Fibroblast of the conjunctiva (primary cell): ENCODE results near the gene DAZAP2.
"Not testable (repeated sequence)": the region's sequence is repeated elsewhere in the genome, so short reads cannot be mapped to it uniquely, and the experiment has no call there.

Experiments
- DNase-seq: peaks from one replicate; pipeline ENCODE4 v3.0.0-alpha.2; 2010; ENCODE audit warnings: low read depth

DAZAP2 gene

DNA sequence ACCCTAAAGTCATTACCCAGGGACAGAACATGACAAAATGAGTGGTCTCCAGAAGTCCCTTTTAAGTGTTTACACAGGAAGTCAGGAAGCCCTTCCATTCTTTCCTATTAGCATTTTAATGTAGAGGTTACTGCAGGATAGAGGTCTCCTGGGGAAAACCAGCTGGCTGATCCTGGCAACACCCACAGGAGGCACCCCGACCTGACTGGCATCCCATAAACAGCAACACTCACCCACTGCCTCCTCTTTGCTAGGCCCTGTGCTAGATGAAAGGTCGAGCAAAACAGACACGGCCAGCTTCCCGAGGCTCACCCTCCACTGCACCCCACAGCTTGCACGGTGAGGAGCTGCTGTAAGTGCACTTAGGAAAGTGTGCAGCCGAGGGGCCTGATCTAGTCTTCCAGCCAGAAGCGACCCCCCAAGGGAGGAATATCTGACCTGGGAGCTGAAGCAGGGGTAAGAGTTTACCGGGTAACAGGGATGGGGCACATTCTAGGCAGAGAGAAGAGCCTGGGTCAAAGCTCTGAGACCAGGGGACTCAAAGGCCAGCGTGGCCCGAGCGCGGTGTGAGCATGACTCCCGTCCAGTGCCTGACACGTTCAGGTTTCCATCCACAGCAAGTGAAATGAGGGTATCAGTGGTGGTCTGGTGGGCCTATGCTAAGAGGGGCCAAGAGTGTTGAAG, 9.0 kb downstream of the DAZAP2 start:
- DNase-seq: no peak

DNA sequence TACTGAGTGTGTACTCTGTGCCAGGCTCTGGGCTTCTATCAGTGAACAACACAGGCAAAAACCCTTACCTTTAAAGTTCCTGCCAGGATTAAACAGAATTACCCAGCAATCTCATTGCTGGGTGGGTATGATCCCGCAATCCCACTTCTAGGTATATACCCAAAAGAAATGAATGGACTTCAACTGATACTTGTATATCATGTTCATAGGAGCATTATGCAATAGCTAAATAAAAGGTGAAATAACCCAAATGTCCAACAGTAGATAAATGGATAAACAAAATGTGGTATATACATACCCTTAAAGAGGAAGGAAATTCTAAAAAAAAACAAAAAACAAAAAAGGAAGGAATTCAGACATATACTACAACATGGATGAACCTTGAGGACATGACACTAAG, 14.7 kb downstream of the DAZAP2 start:
- no peak for DNase-seq

DNA sequence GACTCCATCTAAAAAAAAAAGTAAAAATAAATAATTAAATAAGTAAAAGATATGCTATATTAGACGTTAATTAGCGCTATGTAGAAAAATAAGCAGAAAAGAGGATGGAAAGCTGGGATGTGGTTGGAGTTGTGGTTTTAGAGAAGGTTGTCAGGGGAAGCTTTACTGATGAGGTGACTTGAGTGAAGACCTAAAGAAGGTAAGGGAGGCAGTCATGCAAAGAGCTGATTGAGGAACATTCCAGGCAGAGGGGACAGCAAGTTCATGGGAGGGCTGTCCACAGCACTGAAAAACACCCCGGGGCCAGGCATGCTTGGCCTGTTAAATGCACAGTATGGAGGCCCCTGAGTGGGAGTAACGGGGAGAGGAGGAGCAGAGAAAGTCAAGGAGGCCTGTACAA, 15.9 kb downstream of the DAZAP2 start:
- no peak for DNase-seq

DNA sequence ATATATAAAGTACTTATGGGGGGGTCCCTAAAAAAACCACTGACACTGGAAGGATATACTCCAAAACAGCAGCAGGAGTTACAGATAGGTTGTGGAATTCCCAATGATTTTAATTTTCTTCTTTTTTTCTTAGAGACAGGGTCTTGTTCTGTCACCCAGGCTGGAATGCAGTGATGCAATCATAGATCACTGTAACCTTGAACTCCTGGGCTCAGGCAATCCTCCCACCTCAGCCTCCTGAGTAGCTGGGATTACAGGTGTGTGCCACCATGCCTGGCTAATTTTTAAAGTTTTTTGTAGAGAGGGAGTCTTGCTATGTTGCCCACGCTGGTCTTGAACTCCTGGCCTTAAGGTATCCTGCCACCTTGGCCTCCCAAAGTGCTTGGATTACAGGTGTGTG, 21.0 kb downstream of the DAZAP2 start:
- DNase-seq: not testable (repeated sequence)

DNA sequence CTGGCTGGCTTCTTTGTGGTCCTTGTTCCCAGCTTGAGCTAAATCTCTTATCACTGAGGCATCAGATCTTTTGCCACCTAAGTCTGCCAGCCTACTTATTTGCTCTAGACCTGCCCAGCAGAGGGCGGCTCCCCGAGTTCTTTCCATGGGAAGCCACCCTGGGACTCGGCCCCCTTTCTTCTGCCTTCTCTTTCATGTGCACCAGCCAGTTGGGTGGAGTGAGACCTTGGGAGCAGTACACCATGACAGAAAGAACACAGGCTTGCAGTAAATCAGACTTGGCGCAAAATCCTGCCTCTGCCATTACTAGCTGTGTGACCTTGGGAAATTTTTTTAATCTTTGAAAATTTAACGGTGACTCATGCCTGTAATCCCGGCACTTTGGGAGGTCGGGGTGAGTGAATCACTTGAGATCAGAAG, 24.1 kb downstream of the DAZAP2 start:
- peak; percentile 21 for DNase-seq

DNA sequence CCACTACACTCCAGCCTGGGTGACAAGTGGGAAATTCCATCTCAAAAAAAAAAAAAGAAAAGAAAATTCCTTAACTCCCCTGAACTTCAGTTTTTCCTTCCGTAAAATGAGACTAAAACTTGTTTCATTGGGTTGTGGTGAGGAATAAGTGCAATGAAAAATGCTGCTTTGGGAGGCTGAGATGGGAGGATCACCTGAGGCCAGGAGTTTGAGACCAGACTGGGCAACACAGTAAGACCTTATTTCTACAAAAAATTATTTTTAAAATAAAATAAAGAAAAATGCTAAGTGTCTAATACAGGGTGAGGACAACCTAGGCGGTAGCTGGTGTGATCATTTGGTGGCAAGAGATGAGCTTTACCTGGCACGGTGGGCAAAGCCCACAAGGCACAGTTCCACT, 24.7 kb downstream of the DAZAP2 start:
- no peak for DNase-seq

DNA sequence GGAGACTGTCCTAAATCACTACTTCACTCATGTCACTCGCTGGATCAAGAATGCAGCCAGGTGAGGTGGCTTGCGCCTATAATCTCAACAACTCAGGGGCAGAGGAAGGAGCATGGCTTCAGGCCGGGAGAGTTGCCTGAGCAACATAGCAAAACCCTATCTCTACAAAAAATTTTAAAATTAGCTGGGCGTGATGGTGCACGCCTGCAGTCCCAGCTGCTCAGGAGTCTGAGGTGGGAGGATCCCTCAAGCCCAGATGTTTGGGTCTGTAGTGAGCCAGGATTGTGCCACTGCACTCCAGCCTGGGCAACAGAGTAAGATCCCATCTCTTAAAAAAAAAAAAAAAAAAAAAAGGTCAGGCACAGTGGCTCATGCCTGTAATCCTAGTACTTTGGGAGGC, 25.7 kb downstream of the DAZAP2 start:
- DNase-seq: no peak

DNA sequence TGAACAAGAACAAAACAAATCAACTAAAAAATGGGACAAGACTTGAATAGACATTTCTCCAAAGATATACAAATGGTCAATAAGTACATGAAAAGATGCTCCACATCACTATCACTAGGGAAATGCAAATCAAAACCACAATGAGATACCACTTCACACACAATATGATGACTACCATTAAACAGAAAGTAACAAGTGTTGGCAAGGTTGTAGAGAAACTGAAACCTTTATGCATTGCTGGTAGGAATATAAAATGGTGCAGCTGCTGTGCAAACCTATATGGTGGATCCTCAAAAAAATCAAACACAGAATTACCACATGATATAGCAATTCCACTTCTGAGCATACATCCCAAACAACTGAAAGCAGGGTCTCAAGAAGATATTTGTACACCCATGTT, 26.4 kb downstream of the DAZAP2 start:
- DNase-seq: no peak

DNA sequence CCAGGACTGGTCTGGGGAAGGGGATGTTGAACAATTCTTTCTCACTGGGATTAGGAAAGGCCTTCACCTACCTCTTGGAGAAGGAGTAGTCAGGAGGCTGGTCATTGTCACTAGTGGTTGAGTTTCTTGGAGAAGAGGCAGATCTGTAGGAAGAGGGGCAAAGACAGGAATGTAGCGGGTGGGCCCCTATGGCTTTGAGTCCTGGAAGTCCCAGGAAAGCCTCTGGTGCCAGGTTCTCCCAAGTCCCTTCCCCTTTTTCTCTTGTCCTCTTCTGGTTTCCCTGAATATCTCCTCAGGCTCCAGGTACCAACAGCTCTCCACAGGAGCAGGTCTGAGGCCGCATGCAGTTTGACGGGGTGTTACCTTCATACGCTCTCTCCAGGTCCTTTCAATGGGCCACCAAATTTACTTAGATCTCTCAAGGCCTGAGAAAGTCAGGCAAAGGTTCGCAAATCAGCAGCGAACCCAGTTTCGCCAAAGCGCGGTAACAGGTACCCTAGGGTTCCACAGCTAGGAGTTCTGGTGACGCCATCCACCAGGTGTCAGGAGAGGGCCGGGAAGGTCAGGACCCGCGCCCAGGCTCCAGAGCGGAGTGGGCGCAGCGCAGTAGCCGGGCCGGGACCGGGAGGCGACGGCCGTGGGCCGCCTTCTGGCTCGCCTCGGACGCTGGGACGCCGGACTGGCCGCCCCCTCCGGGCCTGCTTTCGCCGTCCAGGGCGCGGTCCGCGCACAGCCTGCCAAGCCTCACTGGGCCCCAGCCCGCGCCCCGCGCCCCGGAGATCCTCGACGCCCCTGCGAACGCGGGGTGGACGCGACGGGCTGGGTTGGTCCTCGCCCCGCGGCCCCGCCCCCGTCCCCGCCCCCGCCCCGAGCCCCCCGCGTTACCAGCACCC, 30.8 kb downstream of the DAZAP2 start:
- DNase-seq: no peak

DNA sequence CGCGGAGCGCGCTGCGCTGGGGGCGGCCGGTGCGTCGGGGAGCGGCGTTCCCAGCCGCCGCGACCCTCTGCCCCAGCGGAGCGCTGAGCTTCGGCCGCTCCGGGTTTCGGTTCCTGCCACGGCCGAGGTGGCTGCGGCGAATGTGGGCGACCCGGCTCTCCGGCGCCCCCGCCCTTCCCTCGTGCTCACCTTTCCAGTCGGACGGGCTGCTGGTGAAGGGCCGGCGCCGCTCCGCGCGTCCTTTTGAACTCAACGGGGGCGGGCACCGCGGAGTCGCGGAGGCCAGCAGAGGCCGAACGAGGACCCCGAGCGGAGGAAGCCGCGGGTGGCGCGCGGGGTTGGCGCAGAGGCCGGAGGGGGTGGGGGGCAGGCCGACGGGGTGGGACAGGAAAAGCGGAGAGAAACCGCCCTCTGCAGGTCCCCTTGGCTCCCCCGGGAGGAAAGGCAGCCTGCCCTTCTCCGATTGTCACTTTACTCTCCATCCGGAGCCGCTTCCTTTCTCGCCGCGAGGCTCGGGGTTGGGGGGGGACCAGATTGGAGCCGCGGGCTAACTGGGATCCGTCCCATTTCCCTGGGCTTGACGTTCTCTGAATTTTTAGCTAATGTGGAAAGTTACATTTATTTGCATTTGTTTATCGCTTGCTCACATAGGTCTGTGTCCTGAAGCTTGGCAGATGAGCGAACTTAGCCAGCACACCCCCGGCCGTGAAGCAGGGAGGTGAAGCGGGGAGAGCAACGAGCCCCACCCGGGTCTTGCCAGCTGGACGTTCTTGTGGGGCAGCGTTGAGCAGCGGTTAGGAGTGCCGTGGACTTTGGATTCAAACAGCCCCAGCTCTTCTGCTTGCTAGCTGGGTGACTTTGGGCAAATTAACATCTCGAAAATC, 31.7 kb downstream of the DAZAP2 start, which contains the start of gene SMAGP:
TSS of gene SMAGP (minus strand) at position 349 of the 884 bp plus-strand sequence. CDS start 1,137 bp downstream, outside the sequence.
- no peak for DNase-seq

DNA sequence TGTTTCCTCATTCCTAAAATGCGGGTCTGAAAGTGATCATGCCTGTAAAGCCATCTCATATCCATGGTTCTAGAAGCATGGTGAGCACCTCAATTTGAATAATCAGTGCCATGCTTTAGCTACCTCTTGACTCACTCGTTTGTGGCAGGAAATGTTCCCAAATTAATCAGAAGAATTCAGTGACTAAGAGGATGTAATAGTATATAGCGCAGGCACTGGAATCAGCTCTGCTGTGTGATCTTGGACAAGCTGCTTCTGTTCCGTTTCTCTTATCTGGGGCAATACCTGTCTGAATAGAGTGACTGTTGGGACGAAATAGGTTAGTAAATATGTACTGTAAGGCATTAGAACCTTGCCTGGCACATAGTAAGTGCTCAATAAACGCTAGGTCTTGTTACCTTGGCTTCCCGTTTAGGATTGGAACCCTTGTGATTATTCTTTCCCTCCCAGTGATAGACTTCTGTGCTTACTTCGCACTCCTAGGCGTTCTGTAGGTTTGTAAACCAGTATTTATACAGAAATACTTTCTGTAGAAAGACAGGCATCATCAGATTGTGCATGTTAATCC, 32.4 kb downstream of the DAZAP2 start:
- peak; percentile 53 for DNase-seq

DNA sequence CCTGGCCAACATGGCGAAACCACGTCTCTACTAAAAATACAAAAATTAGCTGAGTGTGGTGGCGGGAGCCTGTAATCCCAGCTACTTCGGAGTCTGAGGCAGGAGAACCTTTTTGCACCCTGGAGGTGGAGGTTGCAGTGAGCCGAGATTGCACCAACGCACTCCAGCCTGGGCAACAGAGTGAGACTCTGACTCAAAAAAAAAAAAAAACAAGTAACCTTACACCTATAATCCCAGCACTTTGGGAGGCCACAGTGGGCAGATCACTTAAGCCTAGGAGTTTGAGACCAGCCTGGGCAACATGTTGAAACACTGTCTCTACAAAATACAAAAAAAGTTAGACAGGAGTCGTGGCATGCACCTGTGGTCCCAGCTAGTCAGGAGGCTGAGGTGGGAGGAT, 34.2 kb downstream of the DAZAP2 start:
- DNase-seq: not testable (repeated sequence)

DNA sequence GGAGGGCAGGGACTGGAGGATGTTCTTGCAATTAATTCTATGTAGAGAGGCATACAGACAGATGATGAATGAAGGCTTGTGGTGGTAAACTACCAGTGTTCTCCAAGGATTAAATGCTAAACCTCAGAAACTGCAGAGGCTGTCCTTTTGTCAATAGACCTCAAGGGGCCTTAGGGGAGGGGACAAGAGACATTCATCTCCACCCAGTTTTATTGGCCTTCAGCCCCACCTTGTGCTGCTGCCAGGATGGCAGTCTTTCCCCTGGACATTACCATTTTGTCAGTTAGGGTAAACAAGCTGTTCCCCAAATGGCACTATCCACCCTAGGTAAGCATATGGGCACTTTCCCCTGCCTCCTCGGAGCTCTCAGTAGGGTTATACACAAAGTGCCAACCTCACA, 36.5 kb downstream of the DAZAP2 start:
- no peak for DNase-seq

DNA sequence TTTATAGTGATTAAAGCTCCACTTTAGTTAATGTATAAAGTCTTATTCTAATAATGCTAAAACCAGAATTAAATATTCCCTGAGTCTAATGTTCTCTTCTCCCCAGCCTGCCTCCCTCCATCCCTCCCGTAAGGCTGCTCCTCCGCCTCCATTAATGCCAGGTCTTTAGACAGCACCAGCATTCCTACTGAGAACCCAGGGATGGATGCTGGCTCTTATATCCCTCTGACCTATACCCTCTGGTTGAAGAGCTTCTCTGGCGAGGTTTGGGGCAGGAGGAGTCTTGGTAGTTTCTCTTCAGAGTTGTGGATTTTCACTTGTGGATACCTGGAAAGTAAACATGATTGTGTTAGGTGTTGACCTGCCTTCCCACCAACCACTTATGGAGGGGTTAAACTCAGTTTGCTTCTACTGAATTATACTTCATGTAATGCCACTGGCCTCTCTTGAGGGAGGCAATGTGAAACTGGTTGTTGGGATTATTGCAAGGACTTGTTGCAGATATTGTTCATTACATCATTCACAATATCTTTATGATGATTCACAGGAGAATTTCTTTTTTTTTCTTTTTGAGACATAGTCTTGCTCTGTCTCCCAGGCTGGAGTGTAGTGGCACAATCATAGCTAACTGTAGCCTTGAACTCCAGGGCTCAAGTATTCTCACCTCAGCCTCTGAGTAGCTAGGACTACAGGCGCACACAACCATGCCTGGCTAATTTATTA, 42.7 kb downstream of the DAZAP2 start:
- DNase-seq: peak; percentile 39

DNA sequence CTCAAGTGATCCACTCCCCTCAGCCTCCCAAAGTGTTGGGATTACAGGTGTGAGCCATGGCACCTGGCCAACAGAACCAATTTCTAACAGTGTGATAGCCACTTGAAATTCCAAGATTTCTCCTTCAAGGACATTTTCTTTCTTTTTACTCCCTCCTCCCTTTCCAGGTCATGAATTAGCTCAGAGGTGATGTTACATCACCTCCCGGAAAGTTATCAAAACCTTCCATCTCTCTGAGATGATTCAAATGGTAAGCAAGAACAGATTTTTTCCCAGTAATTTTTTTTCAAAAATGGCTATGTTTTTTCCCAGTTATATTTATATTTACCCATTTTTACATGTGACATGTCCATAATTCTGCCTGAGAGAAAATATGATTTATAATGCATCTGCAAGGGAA, 47.2 kb downstream of the DAZAP2 start:
- DNase-seq: no peak

DNA sequence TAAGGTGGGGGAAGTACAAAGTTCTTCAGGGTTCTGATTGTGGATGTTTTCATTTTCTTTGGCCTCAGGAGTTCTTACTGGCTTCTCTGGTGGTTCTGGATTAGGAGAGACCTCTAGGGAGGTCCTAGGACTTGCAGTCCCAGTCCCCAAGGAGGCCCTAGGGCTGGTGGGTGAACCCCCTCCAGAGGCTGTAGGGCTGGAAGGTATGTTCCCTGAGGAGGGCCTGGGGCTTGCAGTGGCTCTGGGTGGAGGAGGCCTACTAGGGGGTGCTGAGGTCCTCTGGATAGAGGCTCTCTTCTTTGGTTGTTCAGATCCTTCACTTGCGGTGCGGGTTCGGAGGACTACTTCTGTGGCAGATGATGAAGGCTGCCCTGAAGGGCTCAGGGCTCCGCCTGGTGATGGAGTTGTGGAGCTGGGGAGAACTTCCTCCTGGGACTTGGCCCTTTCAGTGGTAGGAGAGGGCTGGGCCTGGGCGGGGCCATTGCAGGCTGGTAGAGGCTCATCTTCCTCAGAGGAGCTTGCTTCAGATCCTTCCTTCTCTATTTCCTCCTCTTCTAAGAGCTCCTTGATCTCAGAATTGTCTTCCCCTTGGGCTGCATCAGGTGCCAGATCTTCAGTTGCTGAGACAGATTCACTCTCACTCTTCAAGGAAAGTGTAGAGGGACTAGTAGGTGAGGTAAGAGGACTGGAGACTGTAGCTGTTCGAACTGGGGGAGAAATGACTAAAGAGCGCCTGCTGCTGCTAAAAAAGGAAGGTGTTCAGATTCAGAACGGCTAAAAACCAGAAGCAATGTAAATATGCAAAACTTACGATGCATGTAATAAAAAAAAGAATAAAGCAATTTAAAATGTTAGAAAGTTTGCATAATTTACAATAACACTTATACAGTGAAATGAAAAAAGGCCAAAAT, 53.2 kb downstream of the DAZAP2 start:
- DNase-seq: not testable (repeated sequence)
